Mammary epithelial cell (primary cell): ENCODE data around the gene AIG1.

Experiments used
- EZH2 ChIP-seq: IDR thresholded peaks from 2 replicates; pipeline ENCODE4 v1.6.1; 2012; ENCODE audit warnings: low read length, inconsistent platforms, borderline replicate concordance
- TF ChIP-seq, protein P1 (sequence below), 2 donors: IDR thresholded peaks in 1 of 2; conservative IDR thresholded peaks in 1 of 2; 2 replicates each; pipeline ENCODE4 v1.5.1; 2011 to 2012; ENCODE audit warnings: inconsistent platforms in 2 of 2, low read length in 2 of 2, mild to moderate bottlenecking in 2 of 2, control low read depth in 1 of 2, low read depth in 1 of 2; ENCODE audit not compliant: insufficient read depth in 1 of 2; ENCODE audit errors: extremely low read depth in 1 of 2

DNA sequence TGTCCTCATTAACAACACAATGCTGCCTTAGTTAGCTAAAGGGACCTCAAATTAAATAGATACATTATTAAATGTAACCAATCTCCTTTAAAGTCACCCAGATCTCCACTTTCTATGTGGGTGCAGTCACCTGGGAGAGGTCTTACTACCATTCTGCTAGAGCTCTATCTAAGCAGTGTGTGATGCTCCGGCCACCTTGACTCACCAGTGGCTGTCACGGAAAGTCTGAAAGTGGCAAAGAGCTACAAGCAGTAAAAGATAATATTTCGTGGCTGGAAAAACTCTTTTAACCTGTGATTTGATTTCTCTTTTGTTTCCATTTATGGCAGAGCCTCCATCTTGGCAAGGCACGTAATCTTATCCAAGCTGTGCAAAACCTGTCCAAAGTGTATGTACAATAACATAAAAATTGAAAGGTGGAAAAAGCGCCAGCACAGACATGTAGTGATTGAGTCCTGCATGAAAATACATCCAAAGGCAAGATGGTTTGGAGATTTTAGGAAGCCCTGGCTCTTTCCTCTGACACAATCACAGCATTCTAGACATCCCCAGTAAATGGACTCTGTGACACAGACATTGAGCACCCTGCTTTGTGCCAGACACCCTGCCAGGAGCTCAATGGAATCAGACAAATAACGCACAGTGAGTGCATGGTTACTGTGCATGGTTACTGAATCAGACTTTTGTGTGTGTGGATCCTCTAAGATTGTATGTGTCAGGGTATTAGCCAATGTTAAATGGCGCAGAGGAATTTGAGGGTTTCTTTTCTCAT is 273.2 kb downstream of the AIG1 start:
- TF ChIP-seq, protein P1, sequence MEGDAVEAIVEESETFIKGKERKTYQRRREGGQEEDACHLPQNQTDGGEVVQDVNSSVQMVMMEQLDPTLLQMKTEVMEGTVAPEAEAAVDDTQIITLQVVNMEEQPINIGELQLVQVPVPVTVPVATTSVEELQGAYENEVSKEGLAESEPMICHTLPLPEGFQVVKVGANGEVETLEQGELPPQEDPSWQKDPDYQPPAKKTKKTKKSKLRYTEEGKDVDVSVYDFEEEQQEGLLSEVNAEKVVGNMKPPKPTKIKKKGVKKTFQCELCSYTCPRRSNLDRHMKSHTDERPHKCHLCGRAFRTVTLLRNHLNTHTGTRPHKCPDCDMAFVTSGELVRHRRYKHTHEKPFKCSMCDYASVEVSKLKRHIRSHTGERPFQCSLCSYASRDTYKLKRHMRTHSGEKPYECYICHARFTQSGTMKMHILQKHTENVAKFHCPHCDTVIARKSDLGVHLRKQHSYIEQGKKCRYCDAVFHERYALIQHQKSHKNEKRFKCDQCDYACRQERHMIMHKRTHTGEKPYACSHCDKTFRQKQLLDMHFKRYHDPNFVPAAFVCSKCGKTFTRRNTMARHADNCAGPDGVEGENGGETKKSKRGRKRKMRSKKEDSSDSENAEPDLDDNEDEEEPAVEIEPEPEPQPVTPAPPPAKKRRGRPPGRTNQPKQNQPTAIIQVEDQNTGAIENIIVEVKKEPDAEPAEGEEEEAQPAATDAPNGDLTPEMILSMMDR (conservative IDR thresholded peaks at IDR 0.05 in 1 of 2, IDR thresholded peaks at IDR 0.05 in 1 of 2; ENCODE audit: extremely low read depth in 1 of 2, insufficient read depth in 1 of 2, low read depth in 1 of 2, low read length in 2 of 2), result no peak
- no peak for TF ChIP-seq EZH2
